ENCODE results near the gene GAL3ST2.

DNA sequence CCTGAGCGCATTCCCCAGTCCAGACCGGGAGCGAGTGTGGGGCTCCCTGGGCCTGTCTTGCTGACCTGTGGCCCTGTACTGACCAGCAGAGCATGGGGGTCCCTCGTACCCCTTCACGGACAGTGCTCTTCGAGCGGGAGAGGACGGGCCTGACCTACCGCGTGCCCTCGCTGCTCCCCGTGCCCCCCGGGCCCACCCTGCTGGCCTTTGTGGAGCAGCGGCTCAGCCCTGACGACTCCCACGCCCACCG lies 37.7 kb downstream of the GAL3ST2 start:
- TF ChIP-seq, protein P1, sequence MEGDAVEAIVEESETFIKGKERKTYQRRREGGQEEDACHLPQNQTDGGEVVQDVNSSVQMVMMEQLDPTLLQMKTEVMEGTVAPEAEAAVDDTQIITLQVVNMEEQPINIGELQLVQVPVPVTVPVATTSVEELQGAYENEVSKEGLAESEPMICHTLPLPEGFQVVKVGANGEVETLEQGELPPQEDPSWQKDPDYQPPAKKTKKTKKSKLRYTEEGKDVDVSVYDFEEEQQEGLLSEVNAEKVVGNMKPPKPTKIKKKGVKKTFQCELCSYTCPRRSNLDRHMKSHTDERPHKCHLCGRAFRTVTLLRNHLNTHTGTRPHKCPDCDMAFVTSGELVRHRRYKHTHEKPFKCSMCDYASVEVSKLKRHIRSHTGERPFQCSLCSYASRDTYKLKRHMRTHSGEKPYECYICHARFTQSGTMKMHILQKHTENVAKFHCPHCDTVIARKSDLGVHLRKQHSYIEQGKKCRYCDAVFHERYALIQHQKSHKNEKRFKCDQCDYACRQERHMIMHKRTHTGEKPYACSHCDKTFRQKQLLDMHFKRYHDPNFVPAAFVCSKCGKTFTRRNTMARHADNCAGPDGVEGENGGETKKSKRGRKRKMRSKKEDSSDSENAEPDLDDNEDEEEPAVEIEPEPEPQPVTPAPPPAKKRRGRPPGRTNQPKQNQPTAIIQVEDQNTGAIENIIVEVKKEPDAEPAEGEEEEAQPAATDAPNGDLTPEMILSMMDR (IDR thresholded peaks at IDR 0.05; ENCODE audit: insufficient read depth, low read length, poor library complexity, severe bottlenecking): no peak
- no peak for TF ChIP-seq EZH2phosphoT487 (conservative IDR thresholded peaks at IDR 0.05; ENCODE audit: low read length)

Data from SU-DHL-6 (cell line).